ENCODE data around the gene TRIM54.
"Not testable (repeated sequence)": the region's sequence is repeated elsewhere in the genome, so short reads cannot be mapped to it uniquely, and the experiment has no call there.

The TRIM54 gene

GRCh38 chr2:27272537-27273522 is 9.4 kb upstream of the TRIM54 start:
- H3K36me3 ChIP-seq (ENCODE audit: control insufficient read depth in 1 of 2, insufficient read depth in 2 of 2, low read length in 2 of 2); H3K4me3 ChIP-seq (ENCODE audit: low read depth, low read length); H2BK12ac ChIP-seq (ENCODE audit: low read length); H4K12ac ChIP-seq (ENCODE audit: low read depth, low read length); H2BK120ac ChIP-seq (ENCODE audit: insufficient read depth, low read length, poor library complexity); H3K27ac ChIP-seq (ENCODE audit: low read depth, low read length); H3K23ac ChIP-seq (ENCODE audit: low read length); H2AFZ ChIP-seq (ENCODE audit: insufficient read depth, low read length, poor library complexity); H3K18ac ChIP-seq (ENCODE audit: low read length); H3K4me2 ChIP-seq (ENCODE audit: low read length); H3K14ac ChIP-seq (ENCODE audit: low read length); H4K8ac ChIP-seq (ENCODE audit: low read depth, low read length); H4K91ac ChIP-seq (ENCODE audit: low read depth, low read length); H3K4me1 ChIP-seq (ENCODE audit: control insufficient read depth in 1 of 2, insufficient read depth in 2 of 2, low read length in 2 of 2); H2BK5ac ChIP-seq (ENCODE audit: low read depth, low read length, poor library complexity); H3K79me1 ChIP-seq (ENCODE audit: low read length); DNase-seq; H3K4ac ChIP-seq (ENCODE audit: low read depth, low read length); H2AK5ac ChIP-seq (ENCODE audit: low read length); H3K27me3 ChIP-seq (ENCODE audit: insufficient read depth, low read length); H3K79me2 ChIP-seq (ENCODE audit: control insufficient read depth, insufficient read depth, low read length, poor library complexity); H3K9ac ChIP-seq (ENCODE audit: low read length); H3K9me3 ChIP-seq (ENCODE audit: insufficient read depth, low read depth, low read length): not testable (repeated sequence)
- WGBS (ENCODE audit: extremely low coverage, insufficient coverage, insufficient read length) = no CpG with 5 or more reads among the region's 15 CpGs

GRCh38 chr2:27275211-27276150 is 6.7 kb upstream of the TRIM54 start, which contains the start of gene DNAJC5G:
TSS of gene DNAJC5G (plus strand) at chr2:27275433. CDS start at chr2:27276729, 1,296 bp downstream.
- no peaks in the 10 kb centered on the region for H3K79me2 ChIP-seq (ENCODE audit: control insufficient read depth, insufficient read depth, low read length, poor library complexity)
- no peak within 1 kb of the TSS for H4K91ac ChIP-seq (ENCODE audit: low read depth, low read length)
- H3K4me2 ChIP-seq (ENCODE audit: low read length) = no peak within 1 kb of the TSS
- H4K8ac ChIP-seq (ENCODE audit: low read depth, low read length) = no peak within 1 kb of the TSS
- no peak within 1 kb of the TSS for H3K27ac ChIP-seq (ENCODE audit: low read depth, low read length)
- no peak within 1 kb of the TSS for H4K12ac ChIP-seq (ENCODE audit: low read depth, low read length)
- no peak for DNase-seq
- H2BK5ac ChIP-seq (ENCODE audit: low read depth, low read length, poor library complexity) = no peak within 1 kb of the TSS
- H3K14ac ChIP-seq (ENCODE audit: low read length) = no peak within 1 kb of the TSS
- no peaks in the 10 kb centered on the region for H3K27me3 ChIP-seq (ENCODE audit: insufficient read depth, low read length)
- no peak within 1 kb of the TSS for H3K4me3 ChIP-seq (ENCODE audit: low read depth, low read length)
- no peaks in the 10 kb centered on the region for H3K79me1 ChIP-seq (ENCODE audit: low read length)
- no peak within 1 kb of the TSS for H3K23ac ChIP-seq (ENCODE audit: low read length)
- no peaks in the 10 kb centered on the region for H3K4me1 ChIP-seq (ENCODE audit: control insufficient read depth in 1 of 2, insufficient read depth in 2 of 2, low read length in 2 of 2)
- no CpG with 5 or more reads among the region's 39 CpGs for WGBS (ENCODE audit: extremely low coverage, insufficient coverage, insufficient read length)
- H3K36me3 ChIP-seq (ENCODE audit: control insufficient read depth in 1 of 2, insufficient read depth in 2 of 2, low read length in 2 of 2) = no peaks in the 10 kb centered on the region
- H2BK120ac ChIP-seq (ENCODE audit: insufficient read depth, low read length, poor library complexity) = no peak within 1 kb of the TSS
- H2AFZ ChIP-seq (ENCODE audit: insufficient read depth, low read length, poor library complexity) = no peak within 1 kb of the TSS
- no peak within 1 kb of the TSS for H2AK5ac ChIP-seq (ENCODE audit: low read length)
- no peak within 1 kb of the TSS for H3K18ac ChIP-seq (ENCODE audit: low read length)
- no peaks in the 10 kb centered on the region for H3K9me3 ChIP-seq (ENCODE audit: insufficient read depth, low read depth, low read length)
- H3K4ac ChIP-seq (ENCODE audit: low read depth, low read length) = no peak within 1 kb of the TSS
- no peak within 1 kb of the TSS for H3K9ac ChIP-seq (ENCODE audit: low read length)
- H2BK12ac ChIP-seq (ENCODE audit: low read length) = no peak within 1 kb of the TSS

- Histone ChIP-seq H4K8ac (ENCODE audit: low read depth, low read length) (no peak overlapping the region), H4K12ac (ENCODE audit: low read depth, low read length) (no peak overlapping the region), H3K4me2 (ENCODE audit: low read length) (no peak overlapping the region), H3K14ac (ENCODE audit: low read length) (no peak overlapping the region), H3K4me3 (ENCODE audit: low read depth, low read length) (no peak overlapping the region), H4K91ac (ENCODE audit: low read depth, low read length) (no peak overlapping the region), H3K27me3 (ENCODE audit: insufficient read depth, low read length) (no peaks in the 10 kb centered on the region), H3K79me1 (ENCODE audit: low read length) (no peaks in the 10 kb centered on the region), H2BK120ac (ENCODE audit: insufficient read depth, low read length, poor library complexity) (no peak overlapping the region), H3K4ac (ENCODE audit: low read depth, low read length) (no peak overlapping the region), H2AK5ac (ENCODE audit: low read length) (no peak overlapping the region), H3K18ac (ENCODE audit: low read length) (no peak overlapping the region), H3K9ac (ENCODE audit: low read length) (no peak overlapping the region), H3K79me2 (ENCODE audit: control insufficient read depth, insufficient read depth, low read length, poor library complexity) (no peaks in the 10 kb centered on the region), H3K9me3 (ENCODE audit: insufficient read depth, low read depth, low read length) (peaks cover 2% of the 10 kb centered on the region), H2AFZ (ENCODE audit: insufficient read depth, low read length, poor library complexity) (no peak overlapping the region), H2BK5ac (ENCODE audit: low read depth, low read length, poor library complexity) (no peak overlapping the region), H3K36me3 (ENCODE audit: control insufficient read depth in 1 of 2, insufficient read depth in 2 of 2, low read length in 2 of 2) (no peaks in the 10 kb centered on the region), H2BK12ac (ENCODE audit: low read length) (no peak overlapping the region), H3K4me1 (ENCODE audit: control insufficient read depth in 1 of 2, insufficient read depth in 2 of 2, low read length in 2 of 2) (peaks cover 4 to 7% of the 10 kb centered on the region in 2 experiments), H3K23ac (ENCODE audit: low read length) (no peak overlapping the region), H3K27ac (ENCODE audit: low read depth, low read length) (no peak overlapping the region)
- no peak for DNase-seq
- WGBS (ENCODE audit: extremely low coverage, insufficient coverage, insufficient read length) = no CpG with 5 or more reads among the region's 1 CpG
These were observed 4.2 kb upstream of the TRIM54 start for GRCh38 chr2:27278010-27278409.

- Histone ChIP-seq H3K9me3 (ENCODE audit: insufficient read depth, low read depth, low read length) (peaks cover 2% of the 10 kb centered on the region), H4K12ac (ENCODE audit: low read depth, low read length) (no peak overlapping the region), H3K4me1 (ENCODE audit: control insufficient read depth in 1 of 2, insufficient read depth in 2 of 2, low read length in 2 of 2) (peaks cover 4 to 7% of the 10 kb centered on the region in 2 experiments), H2AK5ac (ENCODE audit: low read length) (no peak overlapping the region), H2BK120ac (ENCODE audit: insufficient read depth, low read length, poor library complexity) (no peak overlapping the region), H2AFZ (ENCODE audit: insufficient read depth, low read length, poor library complexity) (no peak overlapping the region), H4K91ac (ENCODE audit: low read depth, low read length) (no peak overlapping the region), H3K23ac (ENCODE audit: low read length) (no peak overlapping the region), H3K27me3 (ENCODE audit: insufficient read depth, low read length) (no peaks in the 10 kb centered on the region), H3K4me3 (ENCODE audit: low read depth, low read length) (no peak overlapping the region), H3K36me3 (ENCODE audit: control insufficient read depth in 1 of 2, insufficient read depth in 2 of 2, low read length in 2 of 2) (no peaks in the 10 kb centered on the region), H2BK12ac (ENCODE audit: low read length) (no peak overlapping the region), H3K79me1 (ENCODE audit: low read length) (no peaks in the 10 kb centered on the region), H3K9ac (ENCODE audit: low read length) (no peak overlapping the region), H3K18ac (ENCODE audit: low read length) (no peak overlapping the region), H3K4ac (ENCODE audit: low read depth, low read length) (no peak overlapping the region), H3K27ac (ENCODE audit: low read depth, low read length) (no peak overlapping the region), H4K8ac (ENCODE audit: low read depth, low read length) (no peak overlapping the region), H3K14ac (ENCODE audit: low read length) (no peak overlapping the region), H3K79me2 (ENCODE audit: control insufficient read depth, insufficient read depth, low read length, poor library complexity) (no peaks in the 10 kb centered on the region), H3K4me2 (ENCODE audit: low read length) (no peak overlapping the region), H2BK5ac (ENCODE audit: low read depth, low read length, poor library complexity) (no peak overlapping the region)
- WGBS (ENCODE audit: extremely low coverage, insufficient coverage, insufficient read length) = no CpG with 5 or more reads among the region's 3 CpGs
- no peak for DNase-seq
These were observed 1.4 kb upstream of the TRIM54 start for GRCh38 chr2:27280826-27281225.
